HCT116 (cell line): Measurements from ENCODE around the gene SGTB. TPM values are rescaled to one million over a fixed set of nuclear protein-coding genes. Genes with fewer than 3 reads are reported as not detected.

Source experiments
- ATAC-seq: fragments of 200-7000 bp; cut with Tn5 transposase; 2 replicates; pipeline ENCODE4 v1.9.1; 2020; ENCODE audit warnings: mild to moderate bottlenecking, moderate library complexity
- BruUV-seq: library from RNA; stranded (reverse); fragments of 400-500 nt; replicated peaks from 2 replicates; lab custom pipeline; 2021; lab: Mats Ljungman, UMichigan
- CTCF ChIA-PET: fragments of 300-600 bp; sonication (Branson Sonifier 250); formaldehyde crosslinking; loops from one replicate; lab custom pipeline; 2021; ENCODE audit warnings: antibody characterized with exemption; lab: Charles Lee
- POLR2A ChIA-PET: fragments of 300-600, 350-600 bp; sonication (Branson Sonifier 250); formaldehyde crosslinking; loops from one replicate; lab custom pipeline; 2021; ENCODE audit warnings: antibody characterized with exemption; lab: Charles Lee
- RAD21 ChIA-PET, 2 experiments: fragments of 300-600 bp; sonication (Branson Sonifier 250); formaldehyde crosslinking; loops; one replicate each; lab custom pipeline; 2023; ENCODE audit warnings: low total read pairs in 2 of 2; ENCODE audit not compliant: uncharacterized antibody in 2 of 2, unreplicated experiment in 2 of 2, low non-redundant PET in 1 of 2; lab: Charles Lee
- DNase-seq: peaks from one replicate; pipeline ENCODE4 v3.0.0-alpha.2; 2010; ENCODE audit warnings: low read depth, low spot score
- H2AFZ ChIP-seq: fragments of 200-600 bp; shearing (Covaris generic), sonication (generic); 2 replicates; pipeline ENCODE4 v1.6.1; 2017; ENCODE audit warnings: low read depth, mixed run types, mixed read lengths, antibody characterized with exemption, low read length; ENCODE audit not compliant: poor library complexity, severe bottlenecking
- H3K27ac ChIP-seq: 2 replicates; pipeline ENCODE4 v1.5.1; 2012; ENCODE audit warnings: low read depth, low read length
- H3K27me3 ChIP-seq: fragments of 200-600 bp; sonication (generic); 2 replicates; pipeline ENCODE4 v1.6.1; 2016; ENCODE audit warnings: mixed run types, low read length, mixed read lengths; ENCODE audit not compliant: insufficient read depth
- H3K36me3 ChIP-seq, 2 experiments: fragments of 200-500 bp in 1 of 2; fragments of 200-600 bp in 1 of 2; sonication (Bioruptor generic) in 1 of 2; sonication (generic) in 1 of 2; 2 replicates each; pipeline versions ENCODE4 v1.5.1 to v1.6.1; 2014 to 2016; ENCODE audit warnings: low read length in 2 of 2, inconsistent platforms in 1 of 2, mixed read lengths in 1 of 2, mixed run types in 1 of 2; ENCODE audit not compliant: insufficient read depth in 2 of 2, control insufficient read depth in 1 of 2
- H3K4me1 ChIP-seq, 2 experiments: fragments of 200-600 bp in 1 of 2; sonication (generic) in 1 of 2; 2 replicates each; pipeline versions ENCODE4 v1.5.1 to v1.6.1; 2012 to 2017; ENCODE audit warnings: low read length in 2 of 2, inconsistent platforms in 1 of 2, mild to moderate bottlenecking in 1 of 2, mixed read lengths in 1 of 2, mixed run types in 1 of 2, moderate library complexity in 1 of 2; ENCODE audit not compliant: insufficient read depth in 2 of 2, control insufficient read depth in 1 of 2
- H3K4me2 ChIP-seq: fragments of 200-600 bp; sonication (generic); 2 replicates; pipeline ENCODE4 v1.6.1; 2017; ENCODE audit warnings: mixed run types, low read length, mixed read lengths
- H3K4me3 ChIP-seq, 2 experiments: fragments of 200-600 bp in 1 of 2; sonication (generic) in 1 of 2; replicated peaks in 1 of 2; 2 replicates each; pipeline ENCODE4 v1.5.1; 2011 to 2016; ENCODE audit warnings: low read length in 2 of 2, control low read depth in 1 of 2, low read depth in 1 of 2, mild to moderate bottlenecking in 1 of 2, mixed read lengths in 1 of 2, mixed run types in 1 of 2
- H3K79me2 ChIP-seq: fragments of 200-600 bp; sonication (generic); 2 replicates; pipeline ENCODE4 v1.6.1; 2017; ENCODE audit warnings: mild to moderate bottlenecking, mixed run types, low read length, moderate library complexity, mixed read lengths; ENCODE audit not compliant: insufficient read depth
- H3K9ac ChIP-seq: fragments of 200-600 bp; sonication (generic); 2 replicates; pipeline ENCODE4 v1.6.1; 2016; ENCODE audit warnings: low read length, mixed read lengths
- H3K9me2 ChIP-seq: fragments of 200-600 bp; sonication (generic), shearing (Covaris generic); 2 replicates; pipeline ENCODE4 v1.6.1; 2017; ENCODE audit warnings: mixed run types, mild to moderate bottlenecking, moderate library complexity; ENCODE audit not compliant: insufficient read depth
- H3K9me3 ChIP-seq, 2 experiments: fragments of 200-500 bp in 1 of 2; fragments of 200-600 bp in 1 of 2; sonication (Bioruptor generic) in 1 of 2; sonication (generic) in 1 of 2; 2 replicates each; pipeline ENCODE4 v1.6.1; 2014 to 2017; ENCODE audit warnings: low read length in 2 of 2, mixed read lengths in 2 of 2, inconsistent platforms in 1 of 2, low read depth in 1 of 2, mild to moderate bottlenecking in 1 of 2, mixed run types in 1 of 2, moderate library complexity in 1 of 2; ENCODE audit not compliant: control insufficient read depth in 1 of 2, insufficient read depth in 1 of 2
- H4K20me1 ChIP-seq: fragments of 200-600 bp; sonication (generic), shearing (Covaris generic); 2 replicates; pipeline ENCODE4 v1.6.1; 2017; ENCODE audit warnings: mixed run types, mild to moderate bottlenecking, moderate library complexity; ENCODE audit not compliant: insufficient read depth
- CBX3 ChIP-seq: IDR thresholded peaks from 2 replicates; pipeline ENCODE4 v1.6.1; 2012; ENCODE audit warnings: low read depth
- ELF1 ChIP-seq: IDR thresholded peaks from 2 replicates; pipeline ENCODE4 v1.6.1; 2012; ENCODE audit warnings: low read depth, borderline replicate concordance
- EZH2 ChIP-seq: fragments of 200-600 bp; sonication (generic); IDR thresholded peaks from 2 replicates; pipeline ENCODE4 v1.6.1; 2017; ENCODE audit warnings: antibody characterized with exemption, mixed run types
- EZH2phosphoT487 ChIP-seq: fragments of 200-600 bp; IDR thresholded peaks from 2 replicates; pipeline ENCODE4 v1.6.1; 2018; ENCODE audit warnings: antibody characterized with exemption, borderline replicate concordance
- FOSL1 ChIP-seq: IDR thresholded peaks from 2 replicates; pipeline ENCODE4 v1.6.1; 2012; ENCODE audit warnings: low read depth
- JUND ChIP-seq: IDR thresholded peaks from 2 replicates; pipeline ENCODE4 v1.6.1; 2012
- MAX ChIP-seq: IDR thresholded peaks from 2 replicates; pipeline ENCODE4 v1.6.1; 2012
- POLR2A ChIP-seq: IDR thresholded peaks from 2 replicates; pipeline ENCODE4 v1.7.0; 2011; ENCODE audit warnings: borderline replicate concordance; ENCODE audit not compliant: insufficient read depth, insufficient read length; ENCODE audit errors: extremely low read depth
- POLR2AphosphoS5 ChIP-seq: IDR thresholded peaks from 2 replicates; pipeline ENCODE4 v1.6.1; 2011; ENCODE audit warnings: mild to moderate bottlenecking, low read depth, low read length, moderate library complexity
- REST ChIP-seq: IDR thresholded peaks from 2 replicates; pipeline ENCODE4 v1.6.1; 2012; ENCODE audit warnings: low read depth
- SIN3A ChIP-seq: IDR thresholded peaks from 2 replicates; pipeline ENCODE4 v1.6.1; 2012; ENCODE audit warnings: low read depth
- TCF7L2 ChIP-seq: IDR thresholded peaks from 2 replicates; pipeline ENCODE4 v1.7.0; 2011; ENCODE audit warnings: borderline replicate concordance, inconsistent platforms; ENCODE audit not compliant: insufficient read depth, insufficient read length; ENCODE audit errors: extremely low read depth
- YY1 ChIP-seq: IDR thresholded peaks from 2 replicates; pipeline ENCODE4 v1.6.1; 2011; ENCODE audit warnings: low read length, low read depth, moderate library complexity, mild to moderate bottlenecking; ENCODE audit not compliant: insufficient replicate concordance; ENCODE audit errors: extremely low read depth
- ZFX ChIP-seq: fragments of 450-650 bp; IDR thresholded peaks from 2 replicates; pipeline ENCODE4 v1.6.1; 2017
- ZNF274 ChIP-seq: fragments of 200-500 bp; sonication (Bioruptor generic); IDR thresholded peaks from 2 replicates; pipeline ENCODE4 v1.6.1; 2014; ENCODE audit warnings: mild to moderate bottlenecking, low read depth, low read length, inconsistent platforms
- intact Hi-C: fragments of 100-400 bp; cut with micrococcal nuclease; formaldehyde crosslinking; loops from 2 replicates; pipeline ENCODE4 v1.10.0; 2022
- total RNA-seq: library from RNA; stranded (reverse); gene quantifications from one replicate; pipeline ENCODE4 v1.2.1, GENCODE V29; 2021; ENCODE audit not compliant: unreplicated experiment

The SGTB gene
- total RNA-seq, 1 experiment from 2014 or later = 12.6 TPM

- TF ChIP-seq REST (no peak), FOSL1 (no peak)
These were observed 97.0 kb downstream of the SGTB start, which contains the start of the genes SHLD3 and TRAPPC13 (continued) for GRCh38 chr5:65624571-65625555.

GRCh38 chr5:65624025-65624570, 97.8 kb downstream of the SGTB start, which contains the start of gene TRIM23:
TSS of gene TRIM23 (minus strand) at chr5:65624333. CDS start at chr5:65624274, 59 bp downstream.
- POLR2A ChIA-PET = no interaction called here
- Histone ChIP-seq H3K4me1 (peaks cover 2 to 17% of the 10 kb centered on the region in 2 experiments; a peak in 2 of 4 replicates), H3K9ac (peak within 1 kb of the TSS; percentile 78), H3K4me2 (peak within 1 kb of the TSS; percentile 83), H3K27ac (peak within 1 kb of the TSS; percentile 62), H3K79me2 (peaks cover 52% of the 10 kb centered on the region), H3K4me3 (peak within 1 kb of the TSS; percentile 78 to 79), H3K9me2 (no peaks in the 10 kb centered on the region), H3K27me3 (no peaks in the 10 kb centered on the region), H2AFZ (peak within 1 kb of the TSS; percentile 95), H4K20me1 (peaks cover 3% of the 10 kb centered on the region; the same call in 1 of the 2 replicates), H3K36me3 (no peaks in the 10 kb centered on the region), H3K9me3 (no peaks in the 10 kb centered on the region)
- ATAC-seq = peak; percentile 99
- CTCF ChIA-PET = no interaction called here
- DNase-seq = peak; percentile 83
- BruUV-seq = no TSS peak
- RAD21 ChIA-PET = no interaction called here
- intact Hi-C loops = loop anchor here (2.0 kb wide), 1 partner anchor 61 kb away; the partner anchor contains the start of genes CENPK and PPWD1
- peak; percentile 60 for TF ChIP-seq YY1
- TF ChIP-seq SIN3A = peak; percentile 63
- no peak for TF ChIP-seq JUND
- no peak for TF ChIP-seq REST
- no peak; the same call in 1 of the 2 replicates for TF ChIP-seq MAX
- TF ChIP-seq CBX3 = no peak
- no peak for TF ChIP-seq EZH2phosphoT487
- peak; percentile 48 for TF ChIP-seq ZFX
- TF ChIP-seq ZNF274 = no peak
- no peak for TF ChIP-seq ELF1
- TF ChIP-seq POLR2AphosphoS5 = peak; percentile 86
- peak; percentile 37 for TF ChIP-seq POLR2A
- no peak for TF ChIP-seq EZH2
- peak; percentile 12 for TF ChIP-seq TCF7L2
